Mucosa of descending colon (tissue), 3 donors: Measurements from ENCODE around the gene MLIP. TPM values are rescaled to one million over a fixed set of nuclear protein-coding genes. Genes with fewer than 3 reads are reported as not detected.

Source experiments
- ATAC-seq: fragments of 200-7000 bp; cut with Tn5 transposase; one replicate; pipeline ENCODE4 v1.9.1; 2020; ENCODE audit warnings: mild to moderate bottlenecking, moderate library complexity
- DNase-seq, 3 donors: peaks; one replicate each; pipeline ENCODE4 v3.0.0-alpha.2; 2020
- H3K36me3 ChIP-seq: fragments of 200-600 bp; one replicate; pipeline ENCODE4 v1.8.0; 2021; ENCODE audit warnings: low read depth, mild to moderate bottlenecking
- H3K4me1 ChIP-seq: fragments of 200-600 bp; one replicate; pipeline ENCODE4 v1.8.0; 2021; ENCODE audit warnings: low read depth, mild to moderate bottlenecking
- H3K4me3 ChIP-seq: fragments of 200-600 bp; one replicate; pipeline ENCODE4 v1.8.0; 2021; ENCODE audit warnings: mild to moderate bottlenecking
- H3K9me3 ChIP-seq: fragments of 200-600 bp; one replicate; pipeline ENCODE4 v1.8.0; 2021; ENCODE audit warnings: mild to moderate bottlenecking
- intact Hi-C, 2 donors: fragments of 100-400 bp; cut with DNase I in 1 of 2; cut with micrococcal nuclease in 1 of 2; formaldehyde crosslinking; loops; one replicate each; pipeline versions ENCODE4 v1.11.0 to v1.11.1; 2022; cut with DNase I, micrococcal nuclease
- long read RNA-seq, 2 donors: library from polyadenylated mRNA; unstranded; transcript quantifications; one replicate each; pipeline ENCODE4 v2.0.0, GENCODE V29; 2019 to 2021
- total RNA-seq, 3 donors: library from RNA; stranded (reverse); fragmentation: NEBNext Ultra II Directional in 2 of 3; extraction: Animal tissue kit (Norgen Biotek cat#: 25700) in 2 of 3; gene quantifications; one replicate each; pipeline versions ENCODE4 v1.2.1 to v1.2.4, GENCODE V29; 2021 to 2023
- TF ChIP-seq, protein P1 (sequence below): fragments of 200-600 bp; IDR thresholded peaks from one replicate; pipeline ENCODE4 v1.8.0; 2022; ENCODE audit warnings: antibody characterized with exemption, mild to moderate bottlenecking
- donor health status: DM: no; HTN: no; CAD: no; lungs with moderate emphysema.
- donor health status: DM: no; HTN: no; CAD: no.
- donor health status: DM: no; HTN: yes; CAD: no.

The MLIP gene, protein sequence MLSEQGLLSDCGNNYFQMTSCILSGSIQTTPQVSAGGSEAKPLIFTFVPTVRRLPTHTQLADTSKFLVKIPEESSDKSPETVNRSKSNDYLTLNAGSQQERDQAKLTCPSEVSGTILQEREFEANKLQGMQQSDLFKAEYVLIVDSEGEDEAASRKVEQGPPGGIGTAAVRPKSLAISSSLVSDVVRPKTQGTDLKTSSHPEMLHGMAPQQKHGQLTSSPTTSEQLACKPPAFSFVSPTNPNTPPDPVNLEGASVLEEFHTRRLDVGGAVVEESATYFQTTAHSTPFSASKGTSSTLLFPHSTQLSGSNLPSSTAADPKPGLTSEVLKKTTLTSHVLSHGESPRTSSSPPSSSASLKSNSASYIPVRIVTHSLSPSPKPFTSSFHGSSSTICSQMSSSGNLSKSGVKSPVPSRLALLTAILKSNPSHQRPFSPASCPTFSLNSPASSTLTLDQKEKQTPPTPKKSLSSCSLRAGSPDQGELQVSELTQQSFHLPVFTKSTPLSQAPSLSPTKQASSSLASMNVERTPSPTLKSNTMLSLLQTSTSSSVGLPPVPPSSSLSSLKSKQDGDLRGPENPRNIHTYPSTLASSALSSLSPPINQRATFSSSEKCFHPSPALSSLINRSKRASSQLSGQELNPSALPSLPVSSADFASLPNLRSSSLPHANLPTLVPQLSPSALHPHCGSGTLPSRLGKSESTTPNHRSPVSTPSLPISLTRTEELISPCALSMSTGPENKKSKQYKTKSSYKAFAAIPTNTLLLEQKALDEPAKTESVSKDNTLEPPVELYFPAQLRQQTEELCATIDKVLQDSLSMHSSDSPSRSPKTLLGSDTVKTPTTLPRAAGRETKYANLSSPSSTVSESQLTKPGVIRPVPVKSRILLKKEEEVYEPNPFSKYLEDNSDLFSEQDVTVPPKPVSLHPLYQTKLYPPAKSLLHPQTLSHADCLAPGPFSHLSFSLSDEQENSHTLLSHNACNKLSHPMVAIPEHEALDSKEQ
- 1 to 10 TPM; 1.9 to 2.5 (median 2.3) TPM for total RNA-seq
- long read RNA-seq, donor 1, result 0 reads
- long read RNA-seq, donor 2, result 0 reads

DNA sequence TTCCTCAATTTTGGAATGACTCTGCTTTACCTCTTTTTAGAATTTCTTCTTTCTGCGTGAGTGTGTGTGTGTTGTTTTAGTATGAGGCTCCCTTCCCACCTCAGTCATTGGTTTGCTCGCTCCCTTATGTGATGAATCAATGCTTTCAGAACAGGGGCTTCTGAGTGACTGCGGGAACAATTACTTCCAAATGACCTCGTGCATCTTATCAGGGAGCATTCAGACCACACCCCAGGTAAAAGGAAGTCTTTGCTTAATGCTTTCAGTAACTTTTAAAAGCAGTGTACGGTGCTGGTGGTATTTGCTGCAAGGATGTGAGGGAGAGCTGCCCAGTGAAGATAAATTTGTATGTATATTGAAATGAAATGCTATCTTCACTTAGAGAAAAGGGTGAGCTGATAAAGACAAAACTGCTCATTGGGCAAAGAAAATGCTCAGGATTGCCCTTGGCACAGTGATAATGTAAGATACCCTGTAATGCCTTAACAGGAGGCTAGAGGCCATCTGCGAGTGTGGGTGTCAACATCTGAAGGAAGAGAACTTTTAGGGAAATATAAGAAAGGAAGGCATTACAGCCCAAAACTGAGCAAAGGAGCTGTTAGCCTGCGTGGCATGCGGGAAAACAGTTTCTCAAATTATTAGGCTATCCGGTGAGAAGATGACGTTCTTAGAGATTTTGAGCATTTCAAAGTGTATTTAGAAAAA, at the start of gene MLIP:
MLIP (plus strand) TSS at position 103 of the 705 bp plus-strand sequence; CDS start at position 140, 37 bp downstream.
- no peaks in the 10 kb centered on the region for H3K4me1 ChIP-seq
- DNase-seq, result no peak
- H3K9me3 ChIP-seq, result no peaks in the 10 kb centered on the region
- intact Hi-C loops, result no loop called here
- TF ChIP-seq, protein P1, sequence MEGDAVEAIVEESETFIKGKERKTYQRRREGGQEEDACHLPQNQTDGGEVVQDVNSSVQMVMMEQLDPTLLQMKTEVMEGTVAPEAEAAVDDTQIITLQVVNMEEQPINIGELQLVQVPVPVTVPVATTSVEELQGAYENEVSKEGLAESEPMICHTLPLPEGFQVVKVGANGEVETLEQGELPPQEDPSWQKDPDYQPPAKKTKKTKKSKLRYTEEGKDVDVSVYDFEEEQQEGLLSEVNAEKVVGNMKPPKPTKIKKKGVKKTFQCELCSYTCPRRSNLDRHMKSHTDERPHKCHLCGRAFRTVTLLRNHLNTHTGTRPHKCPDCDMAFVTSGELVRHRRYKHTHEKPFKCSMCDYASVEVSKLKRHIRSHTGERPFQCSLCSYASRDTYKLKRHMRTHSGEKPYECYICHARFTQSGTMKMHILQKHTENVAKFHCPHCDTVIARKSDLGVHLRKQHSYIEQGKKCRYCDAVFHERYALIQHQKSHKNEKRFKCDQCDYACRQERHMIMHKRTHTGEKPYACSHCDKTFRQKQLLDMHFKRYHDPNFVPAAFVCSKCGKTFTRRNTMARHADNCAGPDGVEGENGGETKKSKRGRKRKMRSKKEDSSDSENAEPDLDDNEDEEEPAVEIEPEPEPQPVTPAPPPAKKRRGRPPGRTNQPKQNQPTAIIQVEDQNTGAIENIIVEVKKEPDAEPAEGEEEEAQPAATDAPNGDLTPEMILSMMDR, result no peak
- no peak for ATAC-seq
- no peak within 1 kb of the TSS for H3K4me3 ChIP-seq
- no peaks in the 10 kb centered on the region for H3K36me3 ChIP-seq

DNA sequence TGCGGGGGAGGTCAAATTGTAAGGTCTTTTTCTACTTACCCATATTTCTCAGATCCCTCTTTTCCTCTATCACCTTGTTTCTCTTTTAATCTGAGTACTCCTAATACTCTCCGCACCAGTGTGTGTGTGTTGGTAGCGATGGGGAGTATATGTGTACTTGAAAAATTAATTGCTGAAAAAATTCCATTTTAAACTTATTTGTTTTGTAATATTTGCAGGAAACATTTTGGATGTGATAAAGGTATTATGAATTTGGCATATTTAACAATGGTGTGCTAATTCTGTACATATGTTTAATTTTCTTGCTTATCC, 48.1 kb upstream of the MLIP start:
- Histone ChIP-seq H3K4me1 (peaks cover 9% of the 10 kb centered on the region), H3K4me3 (no peak overlapping the region), H3K36me3 (no peaks in the 10 kb centered on the region), H3K9me3 (no peaks in the 10 kb centered on the region)
- TF ChIP-seq, protein P1, result no peak
- no peak for DNase-seq
- no peak for ATAC-seq
- intact Hi-C loops, result no loop called here

DNA sequence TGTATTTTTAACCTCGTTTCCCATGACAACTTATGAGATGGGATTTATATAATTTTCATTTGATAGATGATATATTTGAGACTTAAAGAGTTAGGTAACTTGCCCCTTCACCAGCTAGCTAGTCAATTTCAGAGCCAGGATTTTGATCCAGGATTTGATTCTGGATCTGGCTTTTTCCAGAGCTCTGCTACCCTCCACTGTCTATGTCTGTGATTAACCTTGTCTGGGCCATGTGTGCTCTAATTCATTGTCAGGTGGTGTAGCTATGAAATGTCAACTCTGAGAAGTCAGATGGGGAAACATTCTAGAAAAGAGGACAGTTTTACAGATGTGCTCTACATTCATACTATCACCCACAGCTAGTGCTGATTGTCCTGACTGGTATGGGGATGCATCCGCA, 42.5 kb upstream of the MLIP start:
- Histone ChIP-seq H3K36me3 (no peaks in the 10 kb centered on the region), H3K9me3 (no peaks in the 10 kb centered on the region), H3K4me1 (peaks cover 5% of the 10 kb centered on the region), H3K4me3 (no peak overlapping the region)
- DNase-seq, result no peak
- no peak for ATAC-seq
- TF ChIP-seq, protein P1, result no peak
- intact Hi-C loops, result no loop called here

DNA sequence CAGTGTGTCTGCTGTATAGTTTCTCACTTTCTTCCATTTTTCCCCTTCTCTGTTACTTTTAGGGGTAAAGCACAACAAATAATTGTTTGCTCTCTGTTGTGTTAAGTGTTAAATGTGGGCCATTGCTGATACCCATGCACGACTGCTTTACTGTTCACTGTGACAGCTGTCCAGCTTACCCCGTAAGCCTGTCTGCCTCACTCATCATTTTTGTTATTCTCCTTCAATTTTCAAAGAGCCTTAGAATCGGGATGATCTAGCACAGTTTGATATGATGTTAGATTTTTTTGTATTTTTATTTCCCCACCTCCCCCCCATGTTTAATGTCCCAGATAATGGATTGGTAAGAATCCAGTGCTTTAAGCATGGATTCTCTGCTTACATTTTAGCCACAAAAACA, 41.2 kb upstream of the MLIP start:
- H3K4me3 ChIP-seq, result no peak overlapping the region
- TF ChIP-seq, protein P1, result no peak
- ATAC-seq, result no peak
- no peaks in the 10 kb centered on the region for H3K36me3 ChIP-seq
- DNase-seq, result no peak
- H3K9me3 ChIP-seq, result no peaks in the 10 kb centered on the region
- intact Hi-C loops, result no loop called here
- peaks cover 5% of the 10 kb centered on the region for H3K4me1 ChIP-seq

DNA sequence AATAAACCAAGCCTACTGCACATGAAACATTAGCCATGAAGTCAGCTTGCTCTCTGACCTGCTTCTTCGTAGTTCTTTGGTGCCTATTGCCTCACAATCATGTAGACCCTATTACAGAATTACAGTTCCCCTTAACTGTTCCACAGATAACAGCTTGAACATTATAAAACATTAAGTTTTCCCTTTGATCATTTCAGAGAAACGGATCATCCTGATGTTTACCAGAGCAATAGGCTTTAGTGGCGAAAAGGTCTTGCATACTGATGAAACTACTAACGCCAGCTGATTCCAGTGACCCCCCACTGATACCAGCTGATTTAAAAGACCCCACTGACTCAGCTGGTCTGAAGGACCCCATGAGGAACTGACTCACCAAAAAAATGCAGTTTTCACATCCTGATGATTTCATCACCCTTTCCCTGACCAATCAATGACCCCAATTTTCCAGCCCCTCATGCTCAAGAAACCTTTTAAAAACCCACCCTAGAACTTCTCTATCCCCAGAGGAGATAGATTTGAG, 39.4 kb upstream of the MLIP start:
- TF ChIP-seq, protein P1, result no peak
- H3K36me3 ChIP-seq, result no peaks in the 10 kb centered on the region
- DNase-seq, result no peak
- no peak overlapping the region for H3K4me3 ChIP-seq
- ATAC-seq, result no peak
- intact Hi-C loops, result no loop called here
- H3K4me1 ChIP-seq, result peaks cover 5% of the 10 kb centered on the region
- H3K9me3 ChIP-seq, result no peaks in the 10 kb centered on the region
